ENCODE results near the gene TPST2. TPM values are rescaled to one million over a fixed set of nuclear protein-coding genes. Genes with fewer than 3 reads are reported as not detected.
A peak's percentile ranks its signal among the peaks of the same experiment; 100 is the strongest.

TPST2 gene
- total RNA-seq, 1 experiment from 2014 or later: 61.4 TPM

DNA sequence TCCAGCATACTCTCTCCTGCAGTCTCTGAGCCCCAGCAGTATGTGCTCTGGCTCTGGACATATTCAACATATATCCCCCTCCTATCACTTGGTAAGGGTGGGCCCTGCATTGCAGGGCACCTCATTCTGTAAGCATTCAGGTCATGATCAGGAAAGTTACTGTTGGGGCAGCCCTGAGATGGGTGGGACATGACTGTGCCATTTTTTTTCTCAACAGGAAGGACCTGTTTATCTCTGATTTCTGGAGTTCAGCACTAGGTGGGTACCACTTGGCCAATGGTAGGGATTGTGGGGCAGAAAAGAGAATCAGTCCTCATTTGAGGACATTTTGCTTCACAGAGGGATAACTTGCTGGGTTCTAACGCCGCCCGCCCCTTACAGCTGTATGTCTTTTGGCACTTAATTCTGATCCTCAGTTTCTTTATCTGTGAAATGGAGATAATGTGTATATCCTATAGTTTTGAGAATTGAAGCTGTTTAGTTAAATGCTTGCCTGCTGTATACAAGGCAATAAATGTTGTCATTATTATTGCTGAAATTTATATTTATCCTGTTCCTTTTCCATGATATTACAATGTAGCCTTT lies 104.0 kb downstream of the TPST2 start:
- peak overlapping the region; percentile 92 for H3K4me2 ChIP-seq (ENCODE audit: low read depth, low read length, poor library complexity, severe bottlenecking)
- no peaks in the 10 kb centered on the region for H3K27me3 ChIP-seq (ENCODE audit: low read length)
- peak overlapping the region; percentile 91 for H3K27ac ChIP-seq (ENCODE audit: low read length)
- peaks cover 70% of the 10 kb centered on the region for H3K4me1 ChIP-seq (ENCODE audit: low read length)
- peaks cover 23% of the 10 kb centered on the region for H3K36me3 ChIP-seq (ENCODE audit: insufficient read depth, low read length)
- 0 out of 2 replicates have a peak overlapping the region, but pooled peaks have one; percentile 73 for H3K4me3 ChIP-seq (ENCODE audit: low read length)
- no peaks in the 10 kb centered on the region for H3K9me2 ChIP-seq (replicated peaks; ENCODE audit: insufficient read depth, low read length)
- H2AFZ ChIP-seq (ENCODE audit: low read length): no peak overlapping the region
- no peaks in the 10 kb centered on the region for H3K9me3 ChIP-seq (ENCODE audit: low read length)
- peak overlapping the region; percentile 80; the same call in 1 of the 2 replicates for H3K9ac ChIP-seq (ENCODE audit: low read length)
- H4K20me1 ChIP-seq (ENCODE audit: insufficient read depth, low read depth, low read length): no peaks in the 10 kb centered on the region
- H3K79me2 ChIP-seq (ENCODE audit: low read length): peaks cover 66% of the 10 kb centered on the region
- DNase-seq: no peak

DNA sequence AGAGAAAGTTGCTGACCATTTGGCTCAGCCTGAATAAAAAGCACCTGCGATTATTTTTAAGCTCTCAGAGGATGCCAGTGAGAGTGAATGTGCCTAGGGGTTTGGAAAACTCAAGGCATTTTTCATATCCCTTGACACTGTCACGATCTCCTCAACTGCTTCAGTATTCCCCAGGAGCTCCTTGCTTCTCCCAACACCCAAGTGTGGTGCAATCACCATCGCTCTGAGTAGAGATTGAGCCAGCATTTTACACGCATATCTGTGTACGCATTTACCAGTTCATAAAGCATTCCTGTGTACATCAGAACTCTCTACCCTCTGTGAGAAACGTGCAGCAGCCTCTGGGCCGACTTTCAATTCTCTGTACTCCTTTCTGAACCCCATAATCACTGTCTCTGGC lies 104.9 kb downstream of the TPST2 start:
- Histone ChIP-seq H3K27ac (ENCODE audit: low read length) (peak overlapping the region; percentile 91), H4K20me1 (ENCODE audit: insufficient read depth, low read depth, low read length) (no peaks in the 10 kb centered on the region), H3K9ac (ENCODE audit: low read length) (peak overlapping the region; percentile 80), H3K4me3 (ENCODE audit: low read length) (peak overlapping the region; percentile 73), H3K79me2 (ENCODE audit: low read length) (peaks cover 75% of the 10 kb centered on the region), H2AFZ (ENCODE audit: low read length) (no peak overlapping the region), H3K27me3 (ENCODE audit: low read length) (no peaks in the 10 kb centered on the region), H3K4me1 (ENCODE audit: low read length) (peaks cover 79% of the 10 kb centered on the region), H3K36me3 (ENCODE audit: insufficient read depth, low read length) (peaks cover 16% of the 10 kb centered on the region), H3K9me3 (ENCODE audit: low read length) (no peaks in the 10 kb centered on the region), H3K4me2 (ENCODE audit: low read depth, low read length, poor library complexity, severe bottlenecking) (peak overlapping the region; percentile 92), H3K9me2 (replicated peaks; ENCODE audit: insufficient read depth, low read length) (no peaks in the 10 kb centered on the region)
- DNase-seq: no peak

DNA sequence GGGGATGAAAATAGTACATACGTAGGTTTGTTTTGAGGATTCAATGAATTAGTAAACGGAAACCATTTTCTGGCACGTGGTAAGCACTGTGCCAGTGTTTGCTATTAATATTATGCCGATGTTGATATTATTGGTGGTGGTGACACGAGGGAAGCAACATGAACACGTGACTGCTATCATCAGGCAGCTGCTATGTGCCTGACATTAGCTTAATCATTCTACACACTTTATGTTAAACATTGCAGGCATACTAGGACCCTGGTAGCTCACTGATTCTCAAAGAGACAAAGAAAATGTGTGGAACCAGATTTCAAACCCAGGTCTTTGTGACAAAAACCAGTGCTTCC lies 105.6 kb downstream of the TPST2 start:
- H3K4me2 ChIP-seq (ENCODE audit: low read depth, low read length, poor library complexity, severe bottlenecking): peak overlapping the region; percentile 92
- no peaks in the 10 kb centered on the region for H3K27me3 ChIP-seq (ENCODE audit: low read length)
- peak overlapping the region; percentile 73 for H3K4me3 ChIP-seq (ENCODE audit: low read length)
- peak overlapping the region; percentile 80 for H3K9ac ChIP-seq (ENCODE audit: low read length)
- DNase-seq: peak; percentile 68
- no peaks in the 10 kb centered on the region for H3K9me3 ChIP-seq (ENCODE audit: low read length)
- peak overlapping the region; percentile 4; the same call in 1 of the 2 replicates for H2AFZ ChIP-seq (ENCODE audit: low read length)
- H4K20me1 ChIP-seq (ENCODE audit: insufficient read depth, low read depth, low read length): no peaks in the 10 kb centered on the region
- peak overlapping the region; percentile 91 for H3K27ac ChIP-seq (ENCODE audit: low read length)
- H3K4me1 ChIP-seq (ENCODE audit: low read length): peaks cover 86% of the 10 kb centered on the region
- H3K36me3 ChIP-seq (ENCODE audit: insufficient read depth, low read length): peaks cover 10% of the 10 kb centered on the region; the same call in 1 of the 2 replicates
- H3K79me2 ChIP-seq (ENCODE audit: low read length): peaks cover 81% of the 10 kb centered on the region
- no peaks in the 10 kb centered on the region for H3K9me2 ChIP-seq (replicated peaks; ENCODE audit: insufficient read depth, low read length)

DNA sequence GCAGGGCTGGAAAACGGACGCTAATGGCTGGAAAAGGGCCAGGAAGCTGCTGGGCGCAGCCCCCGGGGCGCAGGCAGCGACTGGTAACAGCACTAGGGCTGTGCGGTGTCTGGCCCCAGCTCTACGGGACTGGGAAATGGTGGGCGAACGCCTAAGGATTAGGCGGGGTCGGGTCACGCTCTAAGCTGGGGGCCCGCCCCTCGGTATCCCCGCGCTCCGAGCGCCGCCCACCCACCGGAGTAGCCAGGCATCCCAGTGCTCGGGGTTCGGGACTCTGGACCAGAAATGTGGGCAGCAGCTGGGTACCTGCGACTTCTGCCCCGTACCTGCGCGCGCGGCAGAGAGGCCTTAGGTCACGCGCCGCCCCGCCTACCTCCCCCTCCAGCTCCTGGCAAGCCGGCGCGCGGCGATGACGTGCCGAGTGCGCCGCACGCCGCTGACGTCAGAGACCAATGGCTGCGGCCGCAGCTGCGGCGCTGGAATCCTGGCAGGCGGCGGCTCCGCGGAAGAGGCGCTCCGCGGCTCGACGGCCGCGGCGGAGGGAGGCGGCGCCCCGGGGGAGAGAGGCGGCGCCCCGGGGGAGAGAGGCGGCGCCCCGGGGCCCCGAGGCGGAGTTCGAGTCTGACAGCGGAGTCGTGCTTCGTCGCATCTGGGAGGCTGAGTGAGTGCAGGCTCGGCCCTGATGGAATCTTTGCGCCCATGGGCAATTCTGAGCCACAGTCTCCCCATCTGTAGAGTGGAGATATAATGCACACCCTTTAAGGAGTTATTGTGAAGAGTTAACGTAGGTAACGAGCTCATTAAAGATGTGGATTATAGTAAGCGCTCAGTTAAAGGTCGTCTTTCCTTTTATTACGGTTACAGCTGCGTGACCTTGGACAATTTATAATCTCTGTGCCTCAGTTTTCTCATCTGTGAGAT lies 106.2 kb downstream of the TPST2 start, which contains the start of the genes HPS4 and SRRD:
HPS4 (minus strand) TSS at position 345 of the 921 bp plus-strand sequence. CDS start 2,021 bp downstream, outside the sequence.
SRRD (plus strand) TSS at position 439 of the 921 bp plus-strand sequence; CDS start at position 453, 14 bp downstream.
- H3K27me3 ChIP-seq (ENCODE audit: low read length): no peaks in the 10 kb centered on the region
- H3K36me3 ChIP-seq (ENCODE audit: insufficient read depth, low read length): peaks cover 6% of the 10 kb centered on the region; the same call in 1 of the 2 replicates
- no peaks in the 10 kb centered on the region for H4K20me1 ChIP-seq (ENCODE audit: insufficient read depth, low read depth, low read length)
- H3K9me3 ChIP-seq (ENCODE audit: low read length): no peaks in the 10 kb centered on the region
- no peaks in the 10 kb centered on the region for H3K9me2 ChIP-seq (replicated peaks; ENCODE audit: insufficient read depth, low read length)
- peak within 1 kb of the TSS; percentile 80 for H3K9ac ChIP-seq (ENCODE audit: low read length)
- H3K4me2 ChIP-seq (ENCODE audit: low read depth, low read length, poor library complexity, severe bottlenecking): peak within 1 kb of the TSS; percentile 92
- DNase-seq: peak; percentile 97
- peaks cover 89% of the 10 kb centered on the region for H3K4me1 ChIP-seq (ENCODE audit: low read length)
- peak within 1 kb of the TSS; percentile 91 for H3K27ac ChIP-seq (ENCODE audit: low read length)
- H3K79me2 ChIP-seq (ENCODE audit: low read length): peaks cover 88% of the 10 kb centered on the region
- peak within 1 kb of the TSS; percentile 4; the same call in 1 of the 2 replicates for H2AFZ ChIP-seq (ENCODE audit: low read length)
- H3K4me3 ChIP-seq (ENCODE audit: low read length): peak within 1 kb of the TSS; percentile 73

DNA sequence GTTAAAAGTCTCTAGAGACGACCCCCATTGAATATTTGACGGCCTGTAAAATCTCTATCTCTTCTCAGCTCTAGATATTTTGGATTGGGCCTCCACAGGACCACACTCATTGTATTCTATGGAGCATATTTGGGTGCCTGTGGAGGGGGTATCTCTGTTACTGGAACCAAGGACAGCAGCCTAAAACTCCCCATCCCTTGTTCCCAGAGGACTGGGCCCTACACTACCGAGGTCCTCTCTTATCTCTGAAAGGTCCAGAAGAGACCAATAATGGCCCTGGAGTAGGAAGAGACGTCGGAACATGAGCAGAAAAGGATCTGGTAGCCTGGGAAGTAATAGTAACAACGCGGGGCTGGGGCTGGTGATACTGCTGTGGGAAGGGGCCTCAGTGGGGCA lies 106.9 kb downstream of the TPST2 start:
- Histone ChIP-seq H3K4me3 (ENCODE audit: low read length) (peak overlapping the region; percentile 73), H3K4me2 (ENCODE audit: low read depth, low read length, poor library complexity, severe bottlenecking) (peak overlapping the region; percentile 92), H3K27me3 (ENCODE audit: low read length) (no peaks in the 10 kb centered on the region), H3K9ac (ENCODE audit: low read length) (peak overlapping the region; percentile 80), H3K4me1 (ENCODE audit: low read length) (peaks cover 84% of the 10 kb centered on the region), H3K9me2 (replicated peaks; ENCODE audit: insufficient read depth, low read length) (no peaks in the 10 kb centered on the region), H2AFZ (ENCODE audit: low read length) (no peak overlapping the region), H3K9me3 (ENCODE audit: low read length) (no peaks in the 10 kb centered on the region), H4K20me1 (ENCODE audit: insufficient read depth, low read depth, low read length) (no peaks in the 10 kb centered on the region), H3K79me2 (ENCODE audit: low read length) (peaks cover 93% of the 10 kb centered on the region), H3K27ac (ENCODE audit: low read length) (peak overlapping the region; percentile 91), H3K36me3 (ENCODE audit: insufficient read depth, low read length) (peaks cover 4% of the 10 kb centered on the region; the same call in 1 of the 2 replicates)
- no peak for DNase-seq

DNA sequence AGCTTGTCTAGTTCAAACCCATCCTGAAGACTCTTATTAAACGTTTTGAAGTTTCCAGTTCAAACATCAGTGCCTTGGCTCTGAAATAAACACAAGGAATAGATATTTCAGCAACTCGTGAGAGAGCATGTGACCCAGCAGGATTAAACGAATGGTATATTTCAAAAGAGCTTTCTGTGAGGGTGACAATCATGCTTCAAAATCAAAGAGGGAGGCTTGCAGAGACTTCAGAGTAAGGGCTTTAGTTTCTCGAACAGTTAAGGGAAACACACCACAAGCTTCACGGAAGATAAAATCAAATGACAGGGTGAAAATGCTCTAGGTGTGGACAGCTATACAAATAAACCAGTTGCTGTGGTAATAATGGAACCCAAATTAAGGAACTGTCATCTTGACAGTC lies 107.8 kb downstream of the TPST2 start:
- Histone ChIP-seq H3K9me3 (ENCODE audit: low read length) (no peaks in the 10 kb centered on the region), H3K9ac (ENCODE audit: low read length) (peak overlapping the region; percentile 80), H3K4me3 (ENCODE audit: low read length) (peak overlapping the region; percentile 73), H3K79me2 (ENCODE audit: low read length) (peaks cover 96% of the 10 kb centered on the region), H3K27ac (ENCODE audit: low read length) (peak overlapping the region; percentile 91), H3K4me2 (ENCODE audit: low read depth, low read length, poor library complexity, severe bottlenecking) (peak overlapping the region; percentile 92), H2AFZ (ENCODE audit: low read length) (no peak overlapping the region), H3K4me1 (ENCODE audit: low read length) (peaks cover 80% of the 10 kb centered on the region), H4K20me1 (ENCODE audit: insufficient read depth, low read depth, low read length) (no peaks in the 10 kb centered on the region), H3K36me3 (ENCODE audit: insufficient read depth, low read length) (peaks cover 10% of the 10 kb centered on the region; the same call in 1 of the 2 replicates), H3K27me3 (ENCODE audit: low read length) (no peaks in the 10 kb centered on the region), H3K9me2 (replicated peaks; ENCODE audit: insufficient read depth, low read length) (no peaks in the 10 kb centered on the region)
- DNase-seq: peak; percentile 67

DNA sequence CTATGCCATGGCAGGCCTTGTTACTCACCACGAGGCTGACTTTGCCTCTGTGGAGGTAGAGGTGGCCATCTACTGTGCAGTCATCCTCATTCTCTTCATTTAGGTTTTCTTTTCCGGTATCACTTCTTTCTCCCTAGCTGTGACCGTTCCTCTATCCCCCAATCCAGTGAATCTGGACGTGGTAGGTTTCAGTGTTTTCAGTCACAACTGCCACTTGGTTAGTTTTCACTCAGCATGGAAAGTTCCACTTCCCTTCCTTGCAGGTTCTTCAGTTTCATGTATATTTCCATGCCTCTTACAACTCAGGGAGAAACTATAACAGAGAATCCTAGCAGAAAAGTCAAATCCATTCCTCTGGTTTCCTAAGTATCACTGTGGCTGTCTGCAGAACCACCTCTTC lies 108.2 kb downstream of the TPST2 start:
- peaks cover 75% of the 10 kb centered on the region for H3K4me1 ChIP-seq (ENCODE audit: low read length)
- DNase-seq: peak; percentile 48
- no peaks in the 10 kb centered on the region for H4K20me1 ChIP-seq (ENCODE audit: insufficient read depth, low read depth, low read length)
- H3K9me2 ChIP-seq (replicated peaks; ENCODE audit: insufficient read depth, low read length): no peaks in the 10 kb centered on the region
- peak overlapping the region; percentile 92 for H3K4me2 ChIP-seq (ENCODE audit: low read depth, low read length, poor library complexity, severe bottlenecking)
- peaks cover 14% of the 10 kb centered on the region; the same call in 1 of the 2 replicates for H3K36me3 ChIP-seq (ENCODE audit: insufficient read depth, low read length)
- no peaks in the 10 kb centered on the region for H3K9me3 ChIP-seq (ENCODE audit: low read length)
- H2AFZ ChIP-seq (ENCODE audit: low read length): no peak overlapping the region
- peak overlapping the region; percentile 91 for H3K27ac ChIP-seq (ENCODE audit: low read length)
- H3K9ac ChIP-seq (ENCODE audit: low read length): peak overlapping the region; percentile 80
- no peaks in the 10 kb centered on the region for H3K27me3 ChIP-seq (ENCODE audit: low read length)
- peak overlapping the region; percentile 73 for H3K4me3 ChIP-seq (ENCODE audit: low read length)
- peaks cover 96% of the 10 kb centered on the region for H3K79me2 ChIP-seq (ENCODE audit: low read length)

Measured in Karpas-422 (cell line).